Activated naive CD4-positive, alpha-beta T cell treated with anti-CD3 and anti-CD28 coated beads, Interleukin-2, amount 50 U/mL, for 16 hours (primary cell): ENCODE data around the gene SUGCT.

Source experiments
- DNase-seq: peaks from one replicate; pipeline ENCODE4 v3.0.0-alpha.2; 2020

SUGCT gene

GRCh38 chr7:40848541-40849221 lies 713.9 kb downstream of the SUGCT start:
- DNase-seq = no peak

GRCh38 chr7:40850017-40850416 lies 715.2 kb downstream of the SUGCT start:
- no peak for DNase-seq

- DNase-seq = no peak
Observed at GRCh38 chr7:40851001-40851400, 716.2 kb downstream of the SUGCT start.

- no peak for DNase-seq
Observed at GRCh38 chr7:40859076-40859475, 724.3 kb downstream of the SUGCT start.

DNA sequence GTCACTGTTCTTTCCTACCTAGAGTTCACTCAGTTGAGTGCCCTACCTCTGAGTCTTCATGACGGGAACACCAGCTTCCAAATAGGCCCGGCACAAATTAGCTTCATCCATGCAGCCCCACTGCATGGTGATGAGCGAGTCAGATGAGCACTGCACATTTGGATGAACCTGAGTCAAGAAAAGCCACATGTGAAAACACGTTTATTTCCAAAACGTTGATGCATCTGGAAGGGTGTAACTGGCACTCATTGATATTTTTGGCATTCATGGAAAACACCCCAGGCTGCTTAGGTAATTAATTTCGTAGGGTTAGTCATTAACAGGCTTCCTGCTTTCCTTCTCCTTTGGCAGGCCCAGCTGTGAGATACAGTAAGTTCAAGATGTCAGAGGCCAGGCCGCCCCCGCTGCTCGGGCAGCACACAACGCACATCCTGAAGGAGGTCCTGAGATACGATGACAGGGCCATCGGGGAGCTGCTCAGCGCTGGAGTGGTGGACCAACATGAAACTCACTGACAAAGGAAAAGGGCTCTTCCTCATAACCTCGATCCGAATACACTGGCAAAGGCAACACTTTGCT lies 725.2 kb downstream of the SUGCT start:
- no peak for DNase-seq

GRCh38 chr7:40865441-40866233 lies 730.8 kb downstream of the SUGCT start:
- DNase-seq = no peak

- DNase-seq = no peak
Observed at GRCh38 chr7:40866601-40867000, 731.8 kb downstream of the SUGCT start.

- no peak for DNase-seq
Observed at GRCh38 chr7:40870108-40870507, 735.3 kb downstream of the SUGCT start.

DNA sequence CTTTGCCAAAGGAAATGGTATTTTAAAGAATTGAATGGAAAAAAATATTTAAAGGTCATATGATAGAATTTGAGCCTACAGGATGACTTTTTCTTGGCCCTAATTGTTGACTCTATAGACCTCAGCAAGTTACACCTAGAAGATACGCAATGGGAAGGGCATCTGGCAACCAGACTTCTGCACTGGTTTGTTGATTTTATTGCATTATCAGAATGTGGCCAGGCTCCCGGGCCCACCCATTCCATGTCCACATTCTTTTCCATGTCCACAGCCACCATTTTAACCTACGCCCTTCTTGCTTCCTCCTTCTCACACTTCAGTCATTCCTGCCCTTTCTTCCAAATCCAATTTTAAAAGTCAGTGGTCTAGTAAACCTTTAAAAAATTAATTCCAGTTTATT lies 738.4 kb downstream of the SUGCT start:
- no peak for DNase-seq

GRCh38 chr7:40874756-40875155 lies 740.0 kb downstream of the SUGCT start:
- DNase-seq = no peak

- DNase-seq = no peak
Observed at GRCh38 chr7:40876601-40877000, 741.8 kb downstream of the SUGCT start.

DNA sequence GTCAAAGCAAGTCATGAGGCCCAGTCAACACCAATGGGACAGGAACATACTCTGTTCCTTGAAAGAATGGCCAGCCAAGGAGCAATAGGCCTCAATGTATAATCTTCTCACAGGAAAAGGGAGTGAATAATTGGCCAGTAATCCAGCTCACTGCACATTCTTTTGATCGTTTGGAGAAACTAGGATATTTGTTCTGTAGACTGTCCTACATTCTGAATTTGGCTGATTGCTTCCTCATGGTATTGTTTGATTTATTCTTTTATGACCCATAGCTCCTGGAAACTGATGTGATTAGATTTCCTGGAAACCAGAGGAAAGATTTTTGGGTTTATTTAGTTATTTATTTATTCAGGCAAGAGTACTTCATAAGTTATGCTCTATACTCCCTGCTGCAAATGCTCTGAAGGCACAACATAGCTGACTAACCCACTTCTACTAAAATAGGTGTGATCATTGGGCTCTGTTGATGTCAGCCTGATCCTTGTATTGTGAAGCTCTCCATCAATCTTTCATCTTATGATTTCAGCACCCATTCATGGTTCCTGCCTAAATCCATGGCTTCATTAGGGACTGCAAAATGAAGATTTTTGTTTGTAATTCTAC lies 745.2 kb downstream of the SUGCT start:
- no peak for DNase-seq

DNA sequence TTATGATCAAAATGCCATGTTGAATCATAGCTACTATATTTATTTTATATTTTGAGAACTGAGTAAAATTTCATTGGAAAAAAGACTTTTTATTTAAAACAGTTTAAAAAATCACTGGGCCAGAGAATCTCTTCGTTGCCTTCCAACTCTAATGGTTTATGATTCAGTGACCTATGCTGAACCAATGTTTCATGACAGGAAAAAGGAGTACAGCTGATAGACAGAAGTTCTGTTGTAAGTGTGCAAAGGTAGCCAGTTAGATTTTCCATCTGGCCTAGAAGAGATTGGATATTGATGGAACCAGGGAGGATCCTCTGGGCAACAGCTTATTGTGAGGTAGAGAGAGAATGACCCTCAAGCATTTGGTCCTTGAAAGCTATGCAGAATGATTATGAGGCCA lies 745.8 kb downstream of the SUGCT start:
- no peak for DNase-seq

DNA sequence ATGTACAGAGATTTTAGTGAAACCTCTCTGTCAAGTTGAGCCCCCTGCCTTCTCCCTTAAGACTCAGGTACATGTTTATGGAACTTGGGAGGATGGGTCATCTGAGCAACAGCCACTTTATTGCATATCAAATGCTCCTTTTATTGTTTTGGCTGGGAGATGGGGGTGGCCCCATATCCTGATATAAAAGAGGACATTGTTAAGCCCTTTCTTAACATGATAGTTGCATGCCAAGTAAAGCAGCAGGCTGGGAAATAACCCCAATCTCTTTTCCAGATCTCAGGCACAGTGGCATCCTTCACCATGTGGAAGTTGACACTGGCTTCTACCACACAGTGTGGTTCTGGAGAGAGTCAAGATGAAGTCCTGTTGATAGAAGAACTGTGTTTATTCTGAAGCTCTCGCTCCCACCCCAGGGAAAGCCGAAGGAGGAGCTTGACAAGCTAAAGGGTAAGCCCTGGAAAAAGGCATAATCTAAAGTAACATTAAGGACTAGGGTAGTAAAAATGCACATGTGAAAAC lies 746.7 kb downstream of the SUGCT start:
- DNase-seq = no peak

DNA sequence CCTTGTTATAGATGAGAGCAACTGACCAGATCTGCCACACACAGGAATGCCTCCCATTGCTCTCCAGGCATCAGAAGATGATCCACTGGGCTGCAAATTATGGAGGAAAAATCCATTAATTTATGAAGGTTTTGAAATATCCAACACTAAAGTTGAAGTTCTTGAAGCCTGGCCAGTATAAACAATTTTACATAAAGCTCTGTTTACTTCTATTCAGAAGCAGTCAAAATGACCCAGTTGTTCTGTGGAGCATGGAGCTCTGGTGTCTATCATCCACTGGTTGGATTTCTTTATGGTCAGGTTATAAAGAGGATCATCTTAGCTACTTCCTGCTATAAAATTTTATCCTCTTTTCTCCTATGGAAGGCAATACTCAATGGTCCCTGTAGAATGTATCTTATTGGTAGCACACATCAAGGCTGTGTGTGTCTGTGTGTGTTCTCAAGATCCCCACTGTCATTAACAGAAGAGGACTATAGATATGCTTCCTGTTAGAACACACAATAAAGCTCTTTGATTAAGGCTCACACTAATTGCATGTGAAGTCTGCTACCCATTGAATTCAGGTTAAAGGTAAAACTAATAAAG lies 747.4 kb downstream of the SUGCT start:
- no peak for DNase-seq

- no peak for DNase-seq
Observed at GRCh38 chr7:40883826-40884225, 749.0 kb downstream of the SUGCT start.

DNA sequence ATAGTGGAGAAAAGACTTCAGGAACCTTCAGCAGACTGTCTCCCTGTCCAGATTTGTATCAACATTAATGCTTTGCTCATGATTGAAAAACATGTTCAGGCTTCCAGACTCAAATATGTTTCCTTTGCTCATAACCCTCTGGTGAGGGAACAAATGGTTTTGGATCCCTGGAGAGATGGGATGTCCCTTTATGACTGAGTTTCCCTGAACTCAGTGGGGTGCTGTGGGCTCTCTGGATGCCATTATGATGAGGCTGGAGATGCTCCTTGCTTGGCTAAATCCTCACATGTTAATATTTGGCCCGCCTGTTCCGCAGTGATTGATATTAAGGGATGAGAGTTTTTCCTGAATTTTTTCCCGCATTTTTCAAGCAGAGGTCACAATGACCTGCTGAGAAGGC lies 749.4 kb downstream of the SUGCT start:
- DNase-seq = no peak

DNA sequence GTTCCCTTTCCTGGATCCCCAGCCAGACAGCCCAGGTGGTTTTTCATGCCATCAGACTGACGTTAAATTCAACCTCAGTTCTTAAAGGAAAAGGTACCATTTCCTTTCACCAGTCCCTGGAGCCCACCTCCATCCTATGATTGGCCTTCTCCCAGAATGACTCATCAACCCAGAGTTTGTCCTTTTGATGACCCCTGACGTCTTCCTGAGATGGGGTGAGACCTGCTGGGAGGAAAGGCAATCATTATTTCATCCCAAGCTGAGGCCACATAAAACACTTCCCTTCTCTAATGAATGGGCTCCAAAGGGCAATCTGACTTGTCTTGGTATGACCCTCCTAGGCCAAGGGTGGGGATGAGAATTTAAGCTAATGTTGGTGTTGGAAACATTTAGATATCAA lies 750.7 kb downstream of the SUGCT start:
- no peak for DNase-seq

- DNase-seq = no peak
Observed at GRCh38 chr7:40887099-40887498, 752.3 kb downstream of the SUGCT start.

DNA sequence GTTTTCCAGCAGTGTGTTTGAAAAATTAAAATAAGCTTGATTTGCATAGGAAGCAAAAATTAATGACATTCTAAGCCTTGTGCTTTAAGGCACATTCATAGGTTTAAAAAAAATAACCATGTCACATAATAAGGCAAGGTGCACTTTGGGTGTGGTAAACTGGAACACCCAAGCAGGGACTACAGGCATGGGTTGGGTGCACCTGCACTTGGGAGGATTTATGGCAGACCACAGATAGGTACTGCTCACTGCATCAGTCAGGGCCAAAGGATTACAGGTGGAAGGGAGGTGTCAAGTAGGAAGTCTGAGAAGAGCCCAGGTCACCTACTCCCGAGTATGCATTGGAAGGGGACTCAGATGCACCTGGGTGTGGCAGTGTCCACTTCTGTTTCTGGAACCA lies 753.7 kb downstream of the SUGCT start:
- DNase-seq = no peak

GRCh38 chr7:40889099-40889498 lies 754.3 kb downstream of the SUGCT start:
- DNase-seq = no peak

GRCh38 chr7:40889539-40889938 lies 754.7 kb downstream of the SUGCT start:
- no peak for DNase-seq

DNA sequence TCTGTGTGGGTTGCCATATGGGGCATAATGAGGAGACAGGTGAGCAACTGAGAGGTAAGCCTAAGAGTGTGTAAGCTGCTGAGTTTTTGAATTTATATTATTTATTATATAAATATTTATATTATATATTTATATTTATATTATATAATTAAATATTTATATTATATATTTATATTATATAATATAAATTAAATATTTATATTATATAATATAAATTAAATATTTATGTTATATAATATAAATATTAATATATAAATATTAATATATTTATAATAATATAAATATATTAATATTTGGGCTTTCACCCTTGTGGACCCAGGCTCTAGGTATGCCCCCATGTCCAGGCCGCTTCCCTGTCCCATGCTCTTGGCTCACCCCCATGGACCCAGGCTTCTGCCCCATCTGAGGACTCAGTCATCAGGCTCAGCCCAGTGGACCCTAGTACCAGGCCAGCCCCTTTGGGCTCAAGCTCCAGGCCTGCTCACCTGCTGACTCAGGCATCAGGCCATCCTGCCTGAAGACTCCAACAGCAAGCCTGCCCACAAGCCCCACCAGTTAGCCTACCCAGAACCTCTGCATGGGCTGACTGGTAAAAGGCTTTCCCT lies 755.4 kb downstream of the SUGCT start:
- no peak for DNase-seq
